ENCODE data around the gene SLC35B2. TPM values are rescaled to one million over a fixed set of nuclear protein-coding genes. Genes with fewer than 3 reads are reported as not detected.

SLC35B2 gene
- total RNA-seq, 2 donors from 2014 or later = 42.7 to 52.2 TPM

GRCh38 chr6:44276667-44277640, 19.6 kb upstream of the SLC35B2 start:
- Histone ChIP-seq H3K9me3 (no peaks in the 10 kb centered on the region), H3K4me1 (peaks cover 4% of the 10 kb centered on the region), H3K4me3 (no peak overlapping the region), H3K36me3 (no peaks in the 10 kb centered on the region), H3K27me3 (peaks cover 30% of the 10 kb centered on the region), H3K27ac (no peak overlapping the region), H3K9ac (ENCODE audit: low read depth in 2 of 2, low read length in 2 of 2) (no peak overlapping the region)
- DNase-seq = no peak
- intact Hi-C loops (cut with DNase I) = no loop called here
- TF ChIP-seq CTCF (IDR thresholded peaks at IDR 0.05) = no peak

- TF ChIP-seq CTCF (IDR thresholded peaks at IDR 0.05) = no peak
- Histone ChIP-seq H3K36me3 (no peaks in the 10 kb centered on the region), H3K9ac (ENCODE audit: low read depth in 2 of 2, low read length in 2 of 2) (no peak overlapping the region), H3K27me3 (peaks cover 37% of the 10 kb centered on the region), H3K9me3 (no peaks in the 10 kb centered on the region), H3K27ac (no peak overlapping the region), H3K4me1 (peaks cover 4% of the 10 kb centered on the region), H3K4me3 (peak overlapping the region; percentile 13)
- DNase-seq = no peak
- intact Hi-C loops (cut with DNase I) = no loop called here
Observed at GRCh38 chr6:44275749-44276648, 18.7 kb upstream of the SLC35B2 start.

GRCh38 chr6:44275271-44275748, 18.0 kb upstream of the SLC35B2 start:
- Histone ChIP-seq H3K4me1 (peaks cover 4% of the 10 kb centered on the region), H3K9me3 (no peaks in the 10 kb centered on the region), H3K4me3 (no peak overlapping the region), H3K36me3 (no peaks in the 10 kb centered on the region), H3K9ac (ENCODE audit: low read depth in 2 of 2, low read length in 2 of 2) (no peak overlapping the region), H3K27me3 (peaks cover 41% of the 10 kb centered on the region), H3K27ac (no peak overlapping the region)
- TF ChIP-seq CTCF (IDR thresholded peaks at IDR 0.05) = no peak
- intact Hi-C loops (cut with DNase I) = no loop called here
- no peak for DNase-seq

- Histone ChIP-seq H3K36me3 (no peaks in the 10 kb centered on the region), H3K27ac (no peak overlapping the region), H3K4me1 (peaks cover 4% of the 10 kb centered on the region), H3K9me3 (no peaks in the 10 kb centered on the region), H3K4me3 (no peak overlapping the region), H3K27me3 (peaks cover 54% of the 10 kb centered on the region), H3K9ac (ENCODE audit: low read depth in 2 of 2, low read length in 2 of 2) (no peak overlapping the region)
- intact Hi-C loops (cut with DNase I) = no loop called here
- no peak for TF ChIP-seq CTCF (IDR thresholded peaks at IDR 0.05)
- no peak for DNase-seq
Observed at GRCh38 chr6:44273617-44274016, 16.3 kb upstream of the SLC35B2 start.

- no peak overlapping the region for H3K9ac ChIP-seq (ENCODE audit: low read depth in 2 of 2, low read length in 2 of 2)
- peaks cover 4% of the 10 kb centered on the region for H3K4me1 ChIP-seq
- no peaks in the 10 kb centered on the region for H3K36me3 ChIP-seq
- no peak for DNase-seq
- H3K27me3 ChIP-seq = peaks cover 53% of the 10 kb centered on the region
- no peaks in the 10 kb centered on the region for H3K9me3 ChIP-seq
- H3K27ac ChIP-seq = no peak overlapping the region
- TF ChIP-seq CTCF (IDR thresholded peaks at IDR 0.05) = no peak
- no peak overlapping the region for H3K4me3 ChIP-seq
- intact Hi-C loops (cut with DNase I) = no loop called here
Observed at GRCh38 chr6:44272999-44273566, 15.8 kb upstream of the SLC35B2 start.

All from colonic mucosa (tissue), 4 donors.